GM18519 (cell line): ENCODE measurements around the gene CEP112.

Experiments
- ATAC-seq: cut with Tn5 transposase; IDR thresholded peaks from one replicate; pipeline ENCODE4 v1.9.1; 2021; ENCODE audit warnings: mild to moderate bottlenecking, moderate library complexity; ENCODE audit not compliant: unreplicated experiment, low FRiP score

Gene CEP112

GRCh38 chr17:65667656-65668055, 524.3 kb downstream of the CEP112 start:
- no peak for ATAC-seq

GRCh38 chr17:65666876-65667321, 525.0 kb downstream of the CEP112 start:
- no peak for ATAC-seq

- ATAC-seq: no peak
Observed at GRCh38 chr17:65665966-65666365, 526.0 kb downstream of the CEP112 start.

DNA sequence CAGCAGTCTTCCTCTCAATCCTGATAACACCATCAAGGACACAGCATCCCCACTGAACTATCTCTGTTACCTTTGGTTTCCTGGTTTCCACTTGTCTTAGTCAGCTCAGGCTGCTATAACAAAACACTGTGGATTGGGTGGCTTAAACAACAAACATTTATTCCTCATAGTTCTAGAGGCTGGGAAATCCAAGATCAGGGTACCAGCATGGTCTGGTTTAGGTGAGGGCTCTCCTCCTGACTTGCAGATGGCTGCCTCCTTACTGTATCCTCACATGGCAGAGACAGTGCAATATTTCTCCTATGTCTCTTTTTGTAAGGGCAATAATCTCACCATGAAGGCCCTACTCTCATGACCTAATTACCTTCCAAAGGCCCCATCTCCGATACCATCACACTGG, 527.2 kb downstream of the CEP112 start:
- no peak for ATAC-seq

DNA sequence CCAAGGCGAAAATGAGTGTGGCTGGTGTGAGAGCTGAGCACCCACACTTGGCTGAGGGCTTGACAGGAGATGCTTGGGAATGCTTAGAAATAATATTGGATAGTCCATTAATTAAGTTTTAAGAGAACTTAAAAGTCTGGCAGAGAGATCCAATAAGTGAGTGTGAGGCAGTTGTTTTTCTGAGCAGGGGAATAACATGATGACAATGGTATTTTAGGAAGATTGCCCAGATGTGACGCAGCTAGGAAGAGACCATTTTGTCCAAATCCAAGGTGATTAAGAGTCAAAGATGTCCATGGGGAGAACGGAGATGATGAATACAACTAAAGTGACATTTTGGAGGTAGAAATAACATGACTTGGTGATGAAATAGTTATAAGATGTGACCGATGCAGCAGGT, 527.7 kb downstream of the CEP112 start:
- ATAC-seq: no peak

DNA sequence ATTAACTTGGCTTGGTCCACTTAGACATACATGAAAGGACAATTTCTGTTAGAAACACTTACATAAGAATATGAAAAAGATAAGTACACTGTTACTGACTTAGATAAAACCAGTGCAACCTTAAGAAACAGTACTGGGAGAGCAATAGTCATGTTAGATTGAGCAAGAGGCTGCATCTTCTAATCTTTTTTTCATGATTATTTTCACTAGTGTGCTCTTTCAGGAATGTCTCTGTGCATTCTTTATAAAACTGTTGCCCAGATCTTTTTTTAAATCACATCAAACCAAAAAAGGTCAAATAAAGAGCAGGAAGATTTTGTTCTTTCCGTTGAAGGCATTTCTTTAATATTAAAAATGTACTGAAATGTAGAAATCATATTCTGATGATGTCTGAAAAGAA, 529.7 kb downstream of the CEP112 start:
- ATAC-seq: no peak

- ATAC-seq: no peak
Observed at GRCh38 chr17:65660947-65661346, 531.0 kb downstream of the CEP112 start.

DNA sequence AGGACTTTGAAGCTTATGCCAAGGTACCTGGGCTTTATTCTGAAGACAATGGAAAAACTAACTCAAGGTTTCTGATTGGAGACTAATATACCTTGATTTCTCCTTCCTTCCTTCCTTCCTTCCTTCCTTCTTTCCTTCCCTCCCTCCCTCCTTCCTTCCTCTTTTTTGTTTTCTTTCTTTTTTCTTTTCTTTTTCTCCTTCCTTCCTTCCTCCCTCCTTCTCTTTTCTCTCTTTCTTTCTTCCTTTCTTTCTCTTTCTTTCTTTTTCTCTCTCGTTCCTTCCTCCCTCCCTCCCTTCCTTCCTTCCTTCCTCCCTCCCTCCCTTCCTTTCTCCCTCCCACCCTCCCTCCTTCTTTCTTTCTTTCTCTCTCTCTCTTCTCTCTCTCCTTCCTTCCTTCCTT, 531.9 kb downstream of the CEP112 start:
- ATAC-seq: no peak

GRCh38 chr17:65659512-65659911, 532.4 kb downstream of the CEP112 start:
- no peak for ATAC-seq

DNA sequence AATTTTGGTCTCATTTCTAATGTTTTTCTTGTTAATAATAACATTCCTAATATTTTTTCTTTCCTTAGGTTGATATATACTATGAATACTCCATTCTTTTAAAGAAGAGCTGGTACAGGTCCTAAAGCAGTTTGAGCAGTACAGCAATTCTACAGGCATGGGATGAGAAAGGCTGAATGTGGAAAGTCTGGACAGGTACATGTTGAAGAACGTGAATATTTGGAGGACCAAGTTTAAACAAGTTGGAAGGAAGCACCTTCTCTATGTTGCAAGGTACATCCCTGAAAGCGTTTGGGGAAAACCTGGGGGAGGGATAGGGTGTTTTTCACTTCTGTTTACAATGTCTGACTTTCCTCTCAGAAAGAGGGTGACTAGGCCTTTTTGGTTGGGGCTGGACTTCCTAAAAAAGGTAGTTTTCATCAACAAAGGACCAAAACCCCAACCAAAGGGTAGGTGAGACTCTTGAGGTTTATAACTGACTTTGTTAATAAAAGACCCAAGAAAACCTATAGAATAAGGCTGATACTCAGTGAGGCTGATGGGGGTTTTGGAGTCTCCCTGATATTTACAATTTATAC, 534.6 kb downstream of the CEP112 start:
- ATAC-seq: no peak

DNA sequence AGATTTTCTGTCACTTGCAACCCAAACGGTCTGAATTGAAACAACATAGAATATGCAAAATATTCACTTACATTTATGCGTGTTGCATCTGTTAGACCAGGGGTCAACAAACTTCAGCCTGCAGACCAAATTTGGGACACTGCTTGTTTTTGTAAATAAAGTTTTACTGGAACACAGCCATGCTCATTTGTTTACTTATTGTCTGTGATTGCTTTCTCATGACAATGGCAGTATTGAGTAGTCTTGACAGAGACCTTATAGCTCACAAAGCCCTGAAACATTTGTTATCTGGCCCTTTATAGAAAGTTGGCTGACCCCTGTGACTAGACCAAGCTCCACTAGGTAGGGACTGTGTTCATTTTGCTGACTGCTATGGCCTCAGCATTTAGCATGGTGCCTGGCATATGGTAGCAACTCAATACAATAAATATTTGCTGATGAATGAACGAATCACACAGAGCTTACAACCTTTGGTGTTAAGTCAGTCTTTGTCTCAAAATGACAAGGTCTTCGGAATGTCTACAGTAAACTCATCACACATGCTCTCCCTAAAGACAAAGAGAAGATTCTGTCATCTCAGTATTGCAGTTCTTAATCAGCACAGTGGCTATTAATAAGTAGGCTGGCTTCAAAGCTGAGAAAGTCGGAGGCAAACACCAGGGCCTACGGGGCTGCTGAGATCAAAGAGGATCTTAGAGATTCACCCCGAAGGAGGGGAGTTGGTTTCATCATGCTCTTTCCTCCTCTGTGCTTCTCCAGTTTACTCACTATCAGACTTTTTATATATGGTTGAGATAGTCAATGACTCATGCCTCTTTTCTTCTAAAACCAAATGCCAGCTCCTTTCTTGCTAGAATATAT, 535.3 kb downstream of the CEP112 start:
- ATAC-seq: peak; percentile 72

DNA sequence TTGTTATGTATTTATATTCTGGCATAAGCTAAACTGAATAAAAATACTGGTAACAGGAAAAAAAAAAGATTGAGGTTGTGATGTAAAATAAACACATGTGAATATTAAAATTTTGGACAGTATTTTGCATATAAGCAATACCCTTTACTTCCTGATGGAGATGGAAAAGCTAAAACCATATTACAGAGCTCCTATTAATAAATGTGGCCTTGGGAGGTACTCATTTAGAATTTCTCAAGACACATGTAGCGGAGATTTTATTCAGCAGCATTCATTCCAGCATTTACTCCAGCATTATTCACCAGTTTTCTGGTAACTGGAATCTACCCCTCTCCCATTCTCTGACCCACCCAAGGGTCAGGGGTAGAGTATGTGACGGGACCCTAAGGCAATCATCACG, 536.2 kb downstream of the CEP112 start:
- ATAC-seq: no peak

DNA sequence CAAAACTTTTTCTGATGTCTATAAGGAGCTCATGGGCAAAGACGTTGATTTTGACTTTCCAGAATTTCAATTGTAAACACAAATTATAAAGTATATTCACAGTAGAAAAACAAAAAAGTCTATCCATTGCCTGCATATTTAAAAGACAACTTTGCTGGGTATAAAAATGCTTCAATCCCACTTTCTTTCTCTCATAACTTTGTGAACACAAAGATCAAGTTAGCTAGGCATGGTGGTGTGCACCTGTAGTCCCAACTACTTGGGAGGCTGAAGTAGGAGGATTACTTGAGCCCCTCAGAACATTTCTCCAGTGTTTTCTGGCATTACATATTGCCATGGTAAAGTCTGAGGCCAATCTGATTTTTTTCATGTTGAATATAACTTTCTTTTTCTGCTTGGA, 547.4 kb downstream of the CEP112 start:
- ATAC-seq: no peak

DNA sequence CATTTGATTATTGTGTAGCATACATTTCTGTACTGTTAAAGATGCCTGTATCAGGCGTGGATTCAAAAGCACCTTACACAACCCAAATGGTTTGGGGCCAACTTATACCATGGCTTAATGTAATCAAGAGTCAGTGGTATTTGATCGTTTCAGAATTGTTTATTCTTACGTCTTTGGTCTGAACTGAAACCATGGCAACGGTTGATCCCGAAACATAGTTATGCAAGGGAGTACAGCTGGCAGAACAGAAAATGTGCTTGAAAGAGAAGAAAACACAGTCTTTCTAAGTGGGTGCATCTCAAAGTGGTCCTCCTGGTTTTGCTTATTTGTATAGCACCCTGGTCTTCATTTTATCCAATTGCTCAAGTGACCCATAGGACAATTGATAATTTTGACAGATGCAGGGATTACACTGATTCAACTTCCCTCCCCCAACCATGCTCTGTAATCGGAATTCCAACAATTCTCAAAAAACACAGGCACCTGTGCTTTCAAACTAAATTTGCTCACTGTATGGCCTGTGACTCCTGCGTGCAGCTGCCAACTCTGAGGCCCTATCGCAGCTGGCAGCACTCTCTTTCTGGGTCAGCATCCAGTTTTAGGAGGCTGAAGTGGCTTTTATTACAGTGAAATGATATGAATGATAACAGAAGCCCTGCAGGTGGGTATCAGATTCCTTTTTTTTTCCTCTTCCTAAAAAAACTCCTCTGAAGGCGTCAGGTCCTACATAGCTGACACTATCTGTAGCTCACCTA, 553.5 kb downstream of the CEP112 start:
- no peak for ATAC-seq

GRCh38 chr17:65637786-65638185, 554.1 kb downstream of the CEP112 start:
- ATAC-seq: no peak

GRCh38 chr17:65634533-65634932, 557.4 kb downstream of the CEP112 start:
- ATAC-seq: no peak

- ATAC-seq: no peak
Observed at GRCh38 chr17:65633988-65634387, 557.9 kb downstream of the CEP112 start.

DNA sequence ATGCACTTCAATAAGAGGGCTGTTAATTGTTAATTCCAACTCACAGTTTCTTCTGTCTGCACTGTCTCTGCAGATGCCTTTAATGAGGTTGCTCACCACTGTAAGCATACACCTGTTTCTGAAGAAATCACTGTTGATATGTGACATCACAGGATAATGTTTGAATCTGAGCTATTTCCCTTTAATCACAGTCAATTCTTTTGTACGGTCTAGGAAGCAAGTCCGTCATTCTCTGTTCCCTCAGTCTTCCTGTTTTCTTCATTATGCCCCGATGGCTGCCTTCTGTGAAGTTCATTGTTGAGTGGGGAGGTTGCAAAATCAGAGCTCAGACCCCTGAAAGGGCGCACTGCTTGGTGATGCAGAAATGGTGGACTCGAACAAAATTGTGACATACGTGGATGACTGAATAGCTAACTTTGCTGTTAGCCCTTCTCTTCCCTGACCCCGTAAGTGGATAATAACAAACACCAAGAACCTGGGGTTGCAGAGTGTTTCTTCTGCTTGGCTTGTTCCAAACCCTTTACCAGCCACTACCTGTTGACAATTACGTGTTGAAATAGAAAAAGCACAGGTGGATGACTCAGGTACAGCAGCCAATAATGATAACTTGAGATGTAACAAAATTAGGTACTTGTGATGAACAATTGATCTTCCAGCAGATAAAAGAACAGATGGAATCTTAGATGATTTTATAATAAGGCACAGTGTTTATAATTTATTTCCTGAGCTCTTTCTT, 558.6 kb downstream of the CEP112 start:
- no peak for ATAC-seq

GRCh38 chr17:65630502-65630901, 561.4 kb downstream of the CEP112 start:
- no peak for ATAC-seq

DNA sequence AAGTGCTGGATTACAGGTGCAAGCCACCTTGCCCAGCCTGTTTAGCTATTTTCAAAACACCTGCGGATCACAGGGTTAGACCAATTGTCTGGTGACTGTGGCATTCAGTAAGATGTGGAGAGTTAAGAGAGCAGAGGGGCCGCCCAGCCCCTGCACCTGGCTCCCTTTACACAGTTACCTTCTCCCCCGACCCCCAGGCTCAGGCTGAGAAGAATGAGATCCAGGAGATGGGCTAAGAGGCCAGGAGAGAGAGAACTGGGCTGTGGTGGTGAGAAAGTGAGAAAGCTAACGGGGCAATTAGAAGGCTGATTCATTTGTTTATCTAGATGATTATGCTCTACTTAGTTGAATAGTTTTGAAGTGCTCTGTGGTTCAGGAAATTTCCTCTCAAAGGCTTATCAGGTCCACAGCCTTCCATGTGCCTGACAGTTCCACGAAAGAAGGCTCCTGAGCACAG, 562.7 kb downstream of the CEP112 start:
- no peak for ATAC-seq

- ATAC-seq: no peak
Observed at GRCh38 chr17:65628644-65629036, 563.3 kb downstream of the CEP112 start.
